Activated CD4-positive, alpha-beta T cell treated with anti-CD3 and anti-CD28 coated beads, Interleukin-2, Interleukin-4, amounts not matched to agents 100 ng/mL and 50 ng/mL, durations not matched to agents 16 hours and 8 hours (primary cell): Measurements from ENCODE around the gene SDHD.
"Not testable (repeated sequence)": the region's sequence is repeated elsewhere in the genome, so short reads cannot be mapped to it uniquely, and the experiment has no call there.

ENCODE experiments used
- DNase-seq: peaks from one replicate; pipeline ENCODE4 v3.0.0-alpha.2; 2020; ENCODE audit warnings: low spot score

Gene SDHD

GRCh38 chr11:112086422-112087191 lies at the start of gene SDHD, which contains the start of gene TIMM8B:
Gene SDHD (plus strand): TSS chr11:112086873. CDS start chr11:112086908, 35 bp downstream.
Gene TIMM8B (minus strand): TSS chr11:112086756. CDS start chr11:112086723, 33 bp downstream.
- DNase-seq = peak; percentile 98

GRCh38 chr11:112037527-112037926 lies 49.1 kb upstream of the SDHD start:
- DNase-seq = no peak

DNA sequence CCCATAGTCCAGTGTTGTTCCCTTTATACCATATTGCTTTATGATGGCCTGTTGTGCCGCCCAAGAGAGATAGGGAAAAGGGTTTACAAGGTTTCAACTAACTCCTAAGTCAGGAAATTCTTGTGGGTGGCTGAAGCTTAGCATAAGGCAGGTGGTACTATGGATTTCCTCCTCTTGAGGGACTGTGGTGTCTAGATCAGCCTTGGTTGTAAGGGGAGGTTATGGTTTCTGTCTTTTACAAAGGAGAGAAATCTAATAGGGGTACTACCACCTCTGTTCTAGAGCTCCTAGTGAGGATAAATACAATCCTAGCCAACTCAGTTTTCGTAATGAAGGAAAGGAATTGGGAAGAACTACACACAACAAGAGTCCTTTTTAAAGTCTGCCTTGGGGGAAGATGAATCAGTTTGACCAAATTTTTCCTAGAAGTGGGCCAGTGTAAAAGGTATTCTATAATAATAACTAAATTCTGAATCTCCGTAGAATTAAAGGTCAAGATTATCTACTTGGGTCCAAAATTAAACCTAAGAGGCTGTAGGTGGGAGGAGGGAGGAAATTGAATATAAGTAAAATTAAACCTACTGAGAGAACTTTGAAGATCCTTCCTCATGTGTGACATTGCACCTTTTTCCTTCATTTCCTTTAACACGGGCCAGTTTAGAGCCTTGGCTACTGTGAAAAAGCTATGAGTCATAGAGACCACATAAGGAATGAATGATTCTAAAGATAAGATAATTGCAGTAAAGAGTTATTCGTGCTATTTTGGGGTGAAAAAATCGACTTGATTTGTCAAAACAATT lies 44.3 kb upstream of the SDHD start:
- DNase-seq = no peak

- DNase-seq = no peak
Observed at GRCh38 chr11:112042961-112043304, 43.7 kb upstream of the SDHD start.

DNA sequence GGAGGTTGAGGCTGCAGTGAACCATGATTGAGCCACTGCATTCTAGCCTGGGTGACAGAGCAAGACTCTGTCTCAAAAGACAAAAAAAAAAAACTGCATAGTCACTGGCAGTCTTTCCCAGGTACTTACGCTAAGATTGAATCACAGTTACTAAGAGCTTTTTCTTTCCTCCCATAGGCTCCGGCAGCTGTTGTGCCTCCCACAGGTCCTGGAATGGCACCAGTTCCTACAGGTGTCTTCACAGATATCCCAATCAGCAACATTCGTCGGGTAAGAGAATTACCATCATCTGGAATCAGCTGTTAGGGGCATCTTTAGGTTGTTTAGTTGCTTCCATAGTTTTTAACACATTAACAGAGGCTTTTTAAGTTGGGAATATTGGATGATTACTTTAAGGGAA lies 41.7 kb upstream of the SDHD start:
- DNase-seq = no peak

DNA sequence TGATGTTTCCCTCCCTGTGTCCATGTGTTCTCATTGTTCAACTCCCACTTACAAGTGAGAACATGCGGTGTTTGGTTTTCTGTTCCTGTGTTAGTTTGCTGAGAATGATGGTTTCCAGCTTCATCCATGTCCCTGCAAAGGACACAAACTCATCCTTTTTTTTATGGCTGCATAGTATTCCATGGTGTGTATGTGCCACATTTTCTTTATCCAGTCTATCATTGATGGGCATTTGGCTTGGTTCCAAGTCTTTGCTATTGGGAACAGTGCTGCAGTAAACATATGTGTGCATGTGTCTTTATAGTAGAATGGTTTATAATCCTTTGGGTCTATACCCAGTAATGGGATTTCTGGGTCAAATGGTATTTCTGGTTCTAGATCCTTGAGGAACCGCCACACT lies 40.0 kb upstream of the SDHD start:
- not testable (repeated sequence) for DNase-seq

GRCh38 chr11:112048256-112048655 lies 38.4 kb upstream of the SDHD start:
- not testable (repeated sequence) for DNase-seq

- DNase-seq = no peak
Observed at GRCh38 chr11:112049777-112050176, 36.9 kb upstream of the SDHD start.

DNA sequence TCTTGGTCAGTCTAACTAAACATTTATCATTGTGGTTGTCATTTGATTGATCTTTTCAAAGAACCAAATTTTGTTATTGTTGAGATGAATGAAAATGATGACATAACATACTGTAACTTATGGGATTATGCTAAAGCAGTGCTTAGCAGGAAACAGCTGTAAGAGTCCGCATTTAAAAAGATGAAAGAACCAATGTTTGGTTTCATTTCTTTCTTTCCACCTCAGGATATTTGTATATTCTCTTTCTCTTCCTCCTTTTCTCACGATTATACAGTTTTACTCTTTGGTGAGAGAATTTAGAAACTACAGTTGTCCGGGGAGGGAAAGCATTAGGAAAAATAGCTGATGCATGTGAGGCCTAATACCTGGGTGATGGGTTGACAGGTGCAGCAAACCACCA lies 36.0 kb upstream of the SDHD start:
- DNase-seq = no peak

GRCh38 chr11:112051768-112052167 lies 34.9 kb upstream of the SDHD start:
- DNase-seq = no peak

DNA sequence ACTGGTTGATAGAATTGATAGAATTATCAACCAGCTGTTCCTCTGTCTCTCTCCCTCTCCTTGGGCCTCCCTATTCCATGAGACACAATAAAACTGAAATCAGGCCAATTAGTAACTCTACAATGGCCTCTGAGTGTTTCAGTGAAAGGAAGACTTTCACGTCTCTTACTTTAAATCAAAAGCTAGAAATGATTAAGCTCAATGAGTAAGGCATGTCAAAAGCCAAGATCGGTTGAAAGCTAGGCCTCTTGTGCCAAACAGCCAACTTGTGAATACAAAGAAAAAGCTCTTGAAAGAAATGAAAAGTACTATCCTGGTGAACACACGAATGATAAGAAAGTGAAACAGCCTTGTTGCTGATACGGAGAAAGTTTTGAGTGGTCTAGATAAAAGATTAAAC lies 29.5 kb upstream of the SDHD start:
- peak; percentile 72 for DNase-seq

DNA sequence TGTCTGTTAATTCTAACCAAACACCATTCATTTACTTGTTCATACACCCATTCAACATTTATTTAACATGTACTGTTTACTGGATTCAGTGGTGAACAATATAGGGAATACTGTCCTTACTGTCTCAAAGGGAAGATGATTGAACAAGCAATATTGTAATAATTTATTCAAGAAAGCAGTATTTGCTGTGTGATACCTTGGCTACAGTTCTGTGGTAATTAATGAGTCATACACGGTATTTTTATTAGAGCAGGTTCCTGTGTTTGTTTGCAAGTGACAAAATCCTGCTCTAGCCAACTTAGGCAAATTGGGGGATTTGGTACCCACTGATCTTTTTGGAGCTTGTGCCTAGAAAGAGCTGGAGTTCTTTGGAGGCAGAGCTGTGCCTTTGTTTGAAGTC lies 28.6 kb upstream of the SDHD start:
- DNase-seq = no peak

- no peak for DNase-seq
Observed at GRCh38 chr11:112062923-112063322, 23.8 kb upstream of the SDHD start.

DNA sequence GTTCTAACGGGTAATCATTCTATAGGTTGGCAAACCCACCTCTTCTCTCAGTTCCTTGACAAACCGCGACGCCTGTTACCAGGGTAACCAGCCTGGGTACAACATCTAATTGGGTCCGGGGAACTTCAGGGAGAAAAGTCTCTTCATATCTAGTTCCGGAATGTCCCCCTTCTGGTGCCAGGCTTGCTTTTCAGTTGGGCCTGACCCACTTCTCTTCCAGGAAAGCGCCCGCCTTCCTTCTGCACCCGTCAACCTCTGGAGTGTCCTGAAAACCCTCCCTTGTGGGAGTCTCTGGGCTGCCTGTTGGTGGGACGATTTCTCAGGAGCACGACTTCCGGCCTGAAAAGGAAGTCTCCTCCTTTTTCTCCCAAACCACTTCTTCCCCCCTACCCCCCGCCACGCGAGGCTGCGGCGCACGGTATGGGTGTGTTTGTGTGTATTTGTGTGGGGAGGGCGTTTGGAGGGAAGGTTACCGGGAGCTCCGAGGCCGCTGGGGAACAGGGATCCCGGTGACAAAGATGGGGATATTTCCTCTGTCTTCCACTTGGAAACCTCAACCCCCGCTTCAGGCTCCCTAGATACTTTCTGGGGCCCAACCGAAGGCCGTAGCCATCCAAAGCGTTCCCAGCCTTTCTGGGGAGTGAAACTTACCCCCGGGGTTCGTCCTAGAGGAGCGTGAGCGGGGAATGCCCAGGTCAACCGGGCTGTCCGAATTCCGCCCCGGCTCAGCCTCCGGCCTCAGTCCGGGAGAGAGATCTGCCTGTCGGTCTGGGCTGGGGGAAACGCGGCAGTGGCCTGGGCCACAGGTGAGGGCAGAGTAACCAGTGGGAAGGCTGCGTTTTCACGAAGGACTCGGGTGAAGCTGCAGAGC lies 12.5 kb upstream of the SDHD start, which contains the start of the genes NKAPD1 and PIH1D2:
Gene NKAPD1 (plus strand): TSS at position 359 of the 871 bp plus-strand sequence. CDS start 1,276 bp downstream, outside the sequence.
Gene PIH1D2 (minus strand): TSS at position 77 of the 871 bp plus-strand sequence. CDS start 843 bp downstream, outside the sequence.
- DNase-seq = peak; percentile 82

- peak; percentile 82 for DNase-seq
Observed at GRCh38 chr11:112082729-112083128, 3.9 kb upstream of the SDHD start.

GRCh38 chr11:112085822-112086421 lies 751 bp upstream of the SDHD start:
- peak; percentile 47 for DNase-seq

DNA sequence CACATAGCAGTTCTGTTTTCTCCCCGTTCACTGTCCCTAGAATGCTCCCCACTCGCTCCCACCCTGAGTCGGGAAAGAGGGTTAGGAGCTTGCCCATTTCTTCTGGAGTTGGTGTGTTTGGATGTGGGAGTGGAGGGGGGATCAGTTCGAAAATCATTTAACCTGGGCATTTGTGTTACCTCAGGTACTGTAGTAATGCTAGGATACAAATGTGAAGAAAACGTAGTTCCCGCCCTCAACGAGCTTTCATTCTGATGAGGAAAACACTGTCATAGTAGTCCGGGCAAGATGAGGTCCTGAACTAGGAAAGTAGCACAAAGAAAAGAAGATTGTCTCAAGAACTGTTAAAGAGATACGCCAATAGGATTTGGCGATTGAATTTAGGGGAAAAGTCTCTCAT lies 539 bp downstream of the SDHD start:
- DNase-seq = no peak

DNA sequence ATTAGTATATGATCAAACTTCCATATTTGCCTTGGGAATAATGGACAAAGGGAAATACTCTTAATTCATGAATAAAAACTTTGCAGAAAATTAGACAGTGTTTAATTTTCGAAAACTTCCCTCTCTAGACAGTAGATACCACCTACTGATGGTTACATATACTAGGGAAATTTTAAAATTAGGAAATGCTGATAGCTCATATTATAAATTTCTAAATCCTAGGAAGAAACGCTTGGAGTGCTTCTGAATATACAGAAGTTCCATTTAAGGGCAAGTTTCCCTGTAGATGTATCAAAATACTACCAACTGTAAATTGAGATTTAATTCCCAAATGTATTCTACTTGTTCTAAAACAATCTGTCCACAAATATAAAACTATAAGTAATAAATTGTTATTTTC lies 8.6 kb downstream of the SDHD start:
- DNase-seq = not testable (repeated sequence)

DNA sequence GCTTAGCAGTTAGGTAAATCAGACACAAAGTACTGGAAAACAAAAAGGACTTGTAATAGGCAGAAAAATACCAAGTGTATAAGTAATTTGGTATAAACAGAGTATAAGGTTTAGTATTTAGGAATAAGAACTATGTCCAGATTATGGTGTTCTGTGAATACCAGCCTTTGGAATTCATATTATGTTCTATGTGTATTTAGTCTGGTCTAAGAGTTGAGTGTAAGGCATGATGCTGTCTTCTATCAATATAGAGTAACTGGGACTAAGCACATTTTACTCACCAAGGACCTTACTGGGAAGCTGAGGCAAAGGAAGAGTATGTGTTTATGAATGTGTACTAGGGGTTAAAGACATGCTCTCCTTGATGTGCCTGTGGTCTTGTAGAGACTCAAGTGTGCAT lies 9.5 kb downstream of the SDHD start:
- no peak for DNase-seq

GRCh38 chr11:112097734-112098528 lies 11.3 kb downstream of the SDHD start:
- DNase-seq = no peak

DNA sequence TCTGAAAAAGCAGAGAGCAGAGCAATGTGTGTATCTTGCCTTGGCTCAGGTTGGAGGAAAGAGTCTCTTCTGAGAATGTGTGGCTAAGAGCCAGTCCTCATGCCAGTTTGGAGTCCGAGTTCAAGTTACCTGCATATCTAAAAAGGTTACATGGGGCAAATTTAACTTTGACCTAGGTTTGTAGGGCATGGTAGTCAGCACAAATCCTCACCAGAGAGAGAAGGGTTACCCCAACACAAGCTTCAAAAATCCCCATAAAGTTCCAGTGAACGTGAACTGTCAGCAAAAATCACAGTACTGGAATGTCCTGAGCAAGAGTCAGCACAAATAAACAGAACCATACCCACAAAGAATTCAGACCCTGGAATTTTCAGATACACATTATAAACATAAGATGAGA lies 13.8 kb downstream of the SDHD start:
- no peak for DNase-seq
